Measurements from ENCODE around the gene DSP.

DSP gene

GRCh38 chr6:7555671-7556070 is 14.2 kb downstream of the DSP start:
- no peak for DNase-seq (ENCODE audit: low read depth in 1 of 2, low spot score in 1 of 2)
- H3K27ac ChIP-seq (replicated peaks): no peak overlapping the region
- no peak for TF ChIP-seq GABPA (IDR thresholded peaks at IDR 0.05; ENCODE audit: low read depth)
- no peak for TF ChIP-seq SPI1 (IDR thresholded peaks at IDR 0.05; ENCODE audit: borderline replicate concordance, low read depth)
- no peak for TF ChIP-seq CTCF (IDR thresholded peaks at IDR 0.05; ENCODE audit: insufficient read depth, low read length)
- TF ChIP-seq, protein P1, sequence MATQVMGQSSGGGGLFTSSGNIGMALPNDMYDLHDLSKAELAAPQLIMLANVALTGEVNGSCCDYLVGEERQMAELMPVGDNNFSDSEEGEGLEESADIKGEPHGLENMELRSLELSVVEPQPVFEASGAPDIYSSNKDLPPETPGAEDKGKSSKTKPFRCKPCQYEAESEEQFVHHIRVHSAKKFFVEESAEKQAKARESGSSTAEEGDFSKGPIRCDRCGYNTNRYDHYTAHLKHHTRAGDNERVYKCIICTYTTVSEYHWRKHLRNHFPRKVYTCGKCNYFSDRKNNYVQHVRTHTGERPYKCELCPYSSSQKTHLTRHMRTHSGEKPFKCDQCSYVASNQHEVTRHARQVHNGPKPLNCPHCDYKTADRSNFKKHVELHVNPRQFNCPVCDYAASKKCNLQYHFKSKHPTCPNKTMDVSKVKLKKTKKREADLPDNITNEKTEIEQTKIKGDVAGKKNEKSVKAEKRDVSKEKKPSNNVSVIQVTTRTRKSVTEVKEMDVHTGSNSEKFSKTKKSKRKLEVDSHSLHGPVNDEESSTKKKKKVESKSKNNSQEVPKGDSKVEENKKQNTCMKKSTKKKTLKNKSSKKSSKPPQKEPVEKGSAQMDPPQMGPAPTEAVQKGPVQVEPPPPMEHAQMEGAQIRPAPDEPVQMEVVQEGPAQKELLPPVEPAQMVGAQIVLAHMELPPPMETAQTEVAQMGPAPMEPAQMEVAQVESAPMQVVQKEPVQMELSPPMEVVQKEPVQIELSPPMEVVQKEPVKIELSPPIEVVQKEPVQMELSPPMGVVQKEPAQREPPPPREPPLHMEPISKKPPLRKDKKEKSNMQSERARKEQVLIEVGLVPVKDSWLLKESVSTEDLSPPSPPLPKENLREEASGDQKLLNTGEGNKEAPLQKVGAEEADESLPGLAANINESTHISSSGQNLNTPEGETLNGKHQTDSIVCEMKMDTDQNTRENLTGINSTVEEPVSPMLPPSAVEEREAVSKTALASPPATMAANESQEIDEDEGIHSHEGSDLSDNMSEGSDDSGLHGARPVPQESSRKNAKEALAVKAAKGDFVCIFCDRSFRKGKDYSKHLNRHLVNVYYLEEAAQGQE (IDR thresholded peaks at IDR 0.05; ENCODE audit: insufficient replicate concordance, low read depth): no peak
- TF ChIP-seq POLR2AphosphoS5 (IDR thresholded peaks at IDR 0.05; ENCODE audit: low read depth): no peak
- no peaks in the 10 kb centered on the region for H3K27me3 ChIP-seq (ENCODE audit: insufficient read depth, poor library complexity, severe bottlenecking)
- no peak overlapping the region for H3K4me3 ChIP-seq (replicated peaks; ENCODE audit: insufficient read depth, low read length)

DNA sequence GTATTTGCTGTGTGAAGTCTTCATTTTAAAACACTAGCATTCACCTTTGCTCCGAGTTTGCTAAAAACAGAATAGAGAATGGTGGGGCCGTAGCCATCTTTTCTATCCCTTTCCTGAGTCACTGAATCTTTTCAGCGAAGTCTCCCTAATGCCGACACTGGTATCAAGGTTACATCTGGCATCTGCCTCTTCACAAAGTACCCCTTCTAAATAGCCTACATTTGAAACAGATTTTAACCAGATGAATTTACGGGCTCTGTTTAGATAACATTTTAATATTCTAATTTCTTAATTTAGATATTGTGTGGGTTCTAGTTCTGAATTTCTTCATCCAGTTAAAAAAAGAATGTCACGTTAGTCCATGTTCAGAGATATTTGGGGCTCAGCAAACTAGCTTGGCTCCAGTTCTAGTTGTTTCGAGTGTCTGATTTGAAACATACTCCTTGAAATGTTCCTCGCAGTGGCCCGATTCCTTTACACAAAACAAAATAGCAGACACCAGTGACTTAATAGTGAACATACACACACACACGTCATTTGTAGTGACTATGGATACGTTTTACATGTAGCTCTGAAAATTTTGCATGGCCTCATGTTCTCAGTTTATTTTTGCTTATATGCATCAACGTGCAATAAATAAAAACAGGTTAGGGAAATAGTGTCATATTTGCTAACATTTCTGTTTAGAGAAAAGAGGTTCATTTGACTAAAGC is 15.1 kb downstream of the DSP start:
- H3K27me3 ChIP-seq (ENCODE audit: insufficient read depth, poor library complexity, severe bottlenecking): no peaks in the 10 kb centered on the region
- no peak overlapping the region for H3K4me3 ChIP-seq (replicated peaks; ENCODE audit: insufficient read depth, low read length)
- DNase-seq (ENCODE audit: low read depth in 1 of 2, low spot score in 1 of 2): no peak
- no peak overlapping the region for H3K27ac ChIP-seq (replicated peaks)
- TF ChIP-seq, protein P1 (IDR thresholded peaks at IDR 0.05; ENCODE audit: insufficient replicate concordance, low read depth): no peak
- no peak for TF ChIP-seq POLR2AphosphoS5 (IDR thresholded peaks at IDR 0.05; ENCODE audit: low read depth)
- no peak for TF ChIP-seq GABPA (IDR thresholded peaks at IDR 0.05; ENCODE audit: low read depth)
- TF ChIP-seq SPI1 (IDR thresholded peaks at IDR 0.05; ENCODE audit: borderline replicate concordance, low read depth): no peak
- no peak for TF ChIP-seq CTCF (IDR thresholded peaks at IDR 0.05; ENCODE audit: insufficient read depth, low read length)

GRCh38 chr6:7557652-7558051 is 16.2 kb downstream of the DSP start:
- DNase-seq (ENCODE audit: low read depth in 1 of 2, low spot score in 1 of 2): no peak
- Histone ChIP-seq H3K27me3 (ENCODE audit: insufficient read depth, poor library complexity, severe bottlenecking) (no peaks in the 10 kb centered on the region), H3K27ac (replicated peaks) (no peak overlapping the region), H3K4me3 (replicated peaks; ENCODE audit: insufficient read depth, low read length) (no peak overlapping the region)
- TF ChIP-seq, protein P1 (IDR thresholded peaks at IDR 0.05; ENCODE audit: insufficient replicate concordance, low read depth): no peak
- TF ChIP-seq SPI1 (IDR thresholded peaks at IDR 0.05; ENCODE audit: borderline replicate concordance, low read depth) (no peak), CTCF (IDR thresholded peaks at IDR 0.05; ENCODE audit: insufficient read depth, low read length) (no peak), POLR2AphosphoS5 (IDR thresholded peaks at IDR 0.05; ENCODE audit: low read depth) (no peak), GABPA (IDR thresholded peaks at IDR 0.05; ENCODE audit: low read depth) (no peak)
